Measurements from ENCODE around the gene SYT13. TPM values are rescaled to one million over a fixed set of nuclear protein-coding genes. Genes with fewer than 3 reads are reported as not detected.
A peak's percentile ranks its signal among the peaks of the same experiment; 100 is the strongest.

SYT13 gene
- total RNA-seq, 1 experiment from 2014 or later, result 4.3 TPM

DNA sequence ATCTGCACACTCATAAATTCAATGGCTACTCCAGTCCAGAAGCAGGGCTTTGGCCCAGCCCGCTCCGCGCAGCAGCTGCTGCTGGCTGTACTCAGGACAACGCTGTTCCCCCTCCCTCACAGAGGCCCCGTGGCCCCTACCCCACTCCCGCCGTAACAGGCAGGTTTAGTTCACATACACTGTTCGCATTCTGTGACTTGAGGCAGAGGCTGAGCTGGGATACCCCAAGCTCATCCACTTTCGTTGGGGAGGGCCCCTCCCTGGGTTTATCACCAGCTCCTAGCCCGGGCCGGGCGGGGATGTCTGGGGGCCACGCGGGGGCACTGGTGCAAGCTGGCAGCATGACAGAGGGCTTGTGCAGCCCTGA is 52.4 kb downstream of the SYT13 start:
- Histone ChIP-seq H4K91ac (ENCODE audit: insufficient read length, low read depth, low read length) (no peak overlapping the region), H3K27ac (ENCODE audit: insufficient read length, low read depth, low read length) (no peak overlapping the region), H3T11ph (ENCODE audit: low read length) (no peak overlapping the region), H3K18ac (ENCODE audit: insufficient read length, low read depth, low read length) (no peak overlapping the region), H2BK5ac (ENCODE audit: insufficient read length, low read length) (no peak overlapping the region), H3K79me1 (ENCODE audit: insufficient read depth, low read depth, low read length, poor library complexity, severe bottlenecking) (no peaks in the 10 kb centered on the region), H3K4me2 (ENCODE audit: insufficient read depth, insufficient read length, low read length) (peak overlapping the region; percentile 13), H3K23ac (ENCODE audit: insufficient read length, low read depth, low read length) (no peak overlapping the region), H3K9me3 (ENCODE audit: control insufficient read depth, low read depth, low read length) (no peaks in the 10 kb centered on the region), H3K14ac (ENCODE audit: insufficient read depth, low read length) (no peak overlapping the region; the same call in 1 of the 2 replicates), H3K4me1 (ENCODE audit: insufficient read depth, low read length) (no peaks in the 10 kb centered on the region; the same call in 1 of the 2 replicates), H3K23me2 (ENCODE audit: insufficient read length, low read depth, low read length, poor library complexity, severe bottlenecking) (no peaks in the 10 kb centered on the region), H2BK12ac (ENCODE audit: insufficient read length, low read depth, low read length) (no peak overlapping the region), H2BK20ac (ENCODE audit: low read depth, low read length, poor library complexity, severe bottlenecking) (no peak overlapping the region), H2AFZ (ENCODE audit: low read length) (no peak overlapping the region), H3K9ac (ENCODE audit: extremely low read depth, insufficient read length, low read length) (no peak overlapping the region), H3K56ac (ENCODE audit: insufficient read length, low read depth, low read length) (no peak overlapping the region), H3K27me3 (ENCODE audit: insufficient read depth, low read length) (no peaks in the 10 kb centered on the region), H4K5ac (ENCODE audit: insufficient read length, low read depth, low read length) (no peak overlapping the region), H2BK120ac (ENCODE audit: low read depth, low read length, poor library complexity, severe bottlenecking) (no peak overlapping the region), H4K8ac (replicated peaks; ENCODE audit: insufficient read length, low read depth, low read length) (no peak overlapping the region), H3K4ac (ENCODE audit: low read depth, low read length) (no peak overlapping the region), H3K79me2 (ENCODE audit: insufficient read depth, low read length) (no peaks in the 10 kb centered on the region), H4K20me1 (ENCODE audit: control insufficient read depth, insufficient read depth, insufficient read length) (no peaks in the 10 kb centered on the region), H2AK5ac (ENCODE audit: insufficient read length, low read length) (no peak overlapping the region), H2BK15ac (ENCODE audit: low read depth, low read length) (no peak overlapping the region)
- H3K4me3 Mint-ChIP-seq, result no peak overlapping the region
- TF ChIP-seq, protein P1, sequence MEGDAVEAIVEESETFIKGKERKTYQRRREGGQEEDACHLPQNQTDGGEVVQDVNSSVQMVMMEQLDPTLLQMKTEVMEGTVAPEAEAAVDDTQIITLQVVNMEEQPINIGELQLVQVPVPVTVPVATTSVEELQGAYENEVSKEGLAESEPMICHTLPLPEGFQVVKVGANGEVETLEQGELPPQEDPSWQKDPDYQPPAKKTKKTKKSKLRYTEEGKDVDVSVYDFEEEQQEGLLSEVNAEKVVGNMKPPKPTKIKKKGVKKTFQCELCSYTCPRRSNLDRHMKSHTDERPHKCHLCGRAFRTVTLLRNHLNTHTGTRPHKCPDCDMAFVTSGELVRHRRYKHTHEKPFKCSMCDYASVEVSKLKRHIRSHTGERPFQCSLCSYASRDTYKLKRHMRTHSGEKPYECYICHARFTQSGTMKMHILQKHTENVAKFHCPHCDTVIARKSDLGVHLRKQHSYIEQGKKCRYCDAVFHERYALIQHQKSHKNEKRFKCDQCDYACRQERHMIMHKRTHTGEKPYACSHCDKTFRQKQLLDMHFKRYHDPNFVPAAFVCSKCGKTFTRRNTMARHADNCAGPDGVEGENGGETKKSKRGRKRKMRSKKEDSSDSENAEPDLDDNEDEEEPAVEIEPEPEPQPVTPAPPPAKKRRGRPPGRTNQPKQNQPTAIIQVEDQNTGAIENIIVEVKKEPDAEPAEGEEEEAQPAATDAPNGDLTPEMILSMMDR (conservative IDR thresholded peaks at IDR 0.05), result no peak
- no peaks in the 10 kb centered on the region for H3K9me3 Mint-ChIP-seq
- WGBS (ENCODE audit: extremely low coverage, insufficient read length, low lambda C conversion rate), result no CpG with 5 or more reads among the region's 14 CpGs
- DNase-seq, result no peak
- H3K36me3 Mint-ChIP-seq (ENCODE audit: insufficient read depth in 1 of 3, low read depth in 3 of 3), result no peaks in the 10 kb centered on the region
- no peak overlapping the region for H3K27ac Mint-ChIP-seq
- H3K4me1 Mint-ChIP-seq, result peaks cover 4 to 8% of the 10 kb centered on the region in 2 experiments
- peaks cover 20% of the 10 kb centered on the region for H3K27me3 Mint-ChIP-seq (ENCODE audit: low read depth)
